Tibial artery (tissue), 4 donors: Measurements from ENCODE around the gene GDPD1.

Source experiments
- DNase-seq, 2 donors: peaks; one replicate each; pipeline ENCODE4 v3.0.0-alpha.2; 2019
- H3K27ac ChIP-seq, 2 donors: fragments of 200-600 bp; sonication (generic) in 1 of 2; 1 replicate in 1 of 2; 2 replicates in 1 of 2; pipeline ENCODE4 v1.5.1; 2018 to 2019; ENCODE audit warnings: mild to moderate bottlenecking in 1 of 2
- H3K27me3 ChIP-seq, 2 donors: fragments of 200-600 bp; sonication (generic) in 1 of 2; one replicate each; pipeline versions ENCODE4 v1.5.1 to v1.6.0; 2016 to 2019
- H3K36me3 ChIP-seq, 3 donors: fragments of 200-600 bp; sonication (generic) in 2 of 3; one replicate each; pipeline ENCODE4 v1.5.1; 2016 to 2019; ENCODE audit warnings: mild to moderate bottlenecking in 2 of 3
- H3K4me1 ChIP-seq, 4 donors: fragments of 200-600 bp; sonication (generic) in 2 of 4; 1 replicate in 3 of 4; 2 replicates in 1 of 4; pipeline ENCODE4 v1.5.1; 2016 to 2019
- H3K4me3 ChIP-seq, 2 donors: fragments of 200-600 bp; sonication (generic) in 1 of 2; 1 replicate in 1 of 2; 2 replicates in 1 of 2; pipeline ENCODE4 v1.5.1; 2018 to 2019; ENCODE audit warnings: mild to moderate bottlenecking in 2 of 2
- H3K9me3 ChIP-seq, 3 donors: fragments of 200-600 bp; sonication (generic) in 1 of 3; one replicate each; pipeline ENCODE4 v1.5.1; 2016 to 2019
- CTCF ChIP-seq, 2 experiments: fragments of 200-600 bp in 1 of 2; fragments of 450-650 bp in 1 of 2; IDR thresholded peaks; one replicate each; pipeline ENCODE4 v1.5.1; 2017 to 2019; ENCODE audit warnings: antibody characterized with exemption in 2 of 2, mild to moderate bottlenecking in 1 of 2, moderate library complexity in 1 of 2
- intact Hi-C: fragments of 100-400 bp; cut with DNase I; formaldehyde crosslinking; loops from one replicate; pipeline ENCODE4 v1.15.0; 2023; ENCODE audit warnings: low total_unique reads

GDPD1 gene

GRCh38 chr17:59180626-59181025, 39.7 kb upstream of the GDPD1 start:
- no peak for DNase-seq
- TF ChIP-seq CTCF (IDR thresholded peaks at IDR 0.05), result no peak
- Histone ChIP-seq H3K27me3 (no peaks in the 10 kb centered on the region), H3K36me3 (no peaks in the 10 kb centered on the region), H3K9me3 (no peaks in the 10 kb centered on the region), H3K27ac (no peak overlapping the region), H3K4me1 (no peaks in the 10 kb centered on the region), H3K4me3 (no peak overlapping the region)
- intact Hi-C loops, result no loop called here

DNA sequence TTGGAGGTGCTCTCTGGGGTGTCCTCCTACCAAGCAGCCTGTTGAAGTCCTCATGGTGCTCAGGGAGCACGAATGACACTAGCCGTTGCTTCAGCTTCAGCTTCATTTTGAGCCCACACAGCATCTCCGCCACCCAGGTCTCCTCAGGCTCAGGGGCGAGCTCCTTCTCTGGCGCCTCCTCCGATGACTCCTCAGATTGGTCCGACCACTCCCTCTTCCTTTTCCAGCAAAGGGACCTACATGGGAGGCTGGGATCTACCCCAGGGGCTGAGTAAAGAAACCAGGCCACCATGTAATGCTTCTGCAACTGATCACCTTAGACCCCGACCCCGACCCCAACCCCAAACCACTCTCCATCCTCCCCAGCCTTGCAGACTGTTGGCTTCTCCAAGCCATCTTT, 38.8 kb upstream of the GDPD1 start:
- no peaks in the 10 kb centered on the region for H3K27me3 ChIP-seq
- H3K36me3 ChIP-seq, result no peaks in the 10 kb centered on the region
- no peaks in the 10 kb centered on the region for H3K9me3 ChIP-seq
- H3K4me1 ChIP-seq, result no peaks in the 10 kb centered on the region
- H3K4me3 ChIP-seq, result no peak overlapping the region
- intact Hi-C loops, result no loop called here
- no peak for DNase-seq
- H3K27ac ChIP-seq, result no peak overlapping the region
- TF ChIP-seq CTCF (IDR thresholded peaks at IDR 0.05), result no peak

DNA sequence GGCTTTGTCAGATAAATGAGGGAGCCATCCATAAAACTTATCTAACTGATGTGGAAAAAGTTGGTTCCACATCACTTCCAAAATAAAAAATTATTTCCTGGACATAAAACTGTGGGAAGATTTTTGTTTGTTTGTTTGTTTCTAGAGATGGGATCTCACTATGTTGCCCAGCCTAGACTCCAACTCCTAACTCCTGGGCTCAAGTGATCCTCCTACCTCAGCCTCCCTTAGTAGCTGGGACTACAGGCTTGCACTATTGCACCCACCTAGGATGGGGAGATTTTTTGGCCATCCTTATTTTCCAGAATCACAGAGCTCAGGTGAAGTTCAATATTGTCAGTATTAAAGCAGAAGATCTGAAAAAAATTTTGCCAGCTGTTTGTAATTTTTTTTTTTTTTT, 34.3 kb upstream of the GDPD1 start:
- Histone ChIP-seq H3K9me3 (no peaks in the 10 kb centered on the region), H3K4me3 (no peak overlapping the region), H3K27ac (no peak overlapping the region), H3K4me1 (no peaks in the 10 kb centered on the region), H3K27me3 (no peaks in the 10 kb centered on the region), H3K36me3 (no peaks in the 10 kb centered on the region)
- intact Hi-C loops, result no loop called here
- DNase-seq, result no peak
- no peak for TF ChIP-seq CTCF (IDR thresholded peaks at IDR 0.05)

DNA sequence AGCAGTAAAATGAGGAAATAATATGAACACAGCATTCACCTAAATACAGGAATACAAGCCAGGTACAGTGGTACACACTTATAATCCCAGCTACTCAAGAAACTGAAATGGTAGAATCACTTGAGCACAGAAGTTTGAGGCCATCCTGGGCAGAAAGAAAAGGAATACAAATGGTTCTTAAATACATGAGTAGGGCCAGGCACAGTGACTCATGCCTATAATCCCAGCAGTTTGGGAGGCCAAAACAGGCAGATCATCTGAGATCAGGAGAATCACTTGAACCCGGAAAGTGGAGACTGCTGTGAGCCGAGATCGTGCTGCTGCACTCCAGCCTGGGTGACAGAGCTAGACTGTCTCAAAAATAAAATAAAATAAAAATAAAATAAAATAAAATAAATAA, 33.5 kb upstream of the GDPD1 start:
- H3K4me1 ChIP-seq, result no peaks in the 10 kb centered on the region
- H3K9me3 ChIP-seq, result no peaks in the 10 kb centered on the region
- H3K27ac ChIP-seq, result no peak overlapping the region
- no peak overlapping the region for H3K4me3 ChIP-seq
- no peak for TF ChIP-seq CTCF (IDR thresholded peaks at IDR 0.05)
- H3K36me3 ChIP-seq, result no peaks in the 10 kb centered on the region
- H3K27me3 ChIP-seq, result no peaks in the 10 kb centered on the region
- DNase-seq, result no peak
- intact Hi-C loops, result no loop called here

DNA sequence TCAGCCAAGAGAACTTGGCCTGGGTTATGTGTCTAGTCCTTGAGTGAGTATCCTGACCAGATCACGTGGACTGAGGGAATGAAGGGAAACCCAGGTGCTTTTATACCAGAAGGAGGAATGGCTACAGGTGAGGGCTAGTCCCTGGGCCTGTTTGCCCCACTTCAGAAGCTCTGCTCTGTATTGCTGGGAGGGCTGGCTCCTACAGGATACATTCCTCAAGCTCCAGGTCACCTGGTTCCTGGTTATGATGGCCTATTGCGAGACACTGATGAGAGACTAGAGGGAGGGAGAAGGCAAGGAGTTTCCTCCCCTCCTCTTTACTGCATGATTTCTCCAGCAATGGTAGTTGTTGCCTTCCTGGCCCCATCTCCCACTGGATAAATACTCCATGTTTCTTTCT, 29.5 kb upstream of the GDPD1 start:
- no peaks in the 10 kb centered on the region for H3K9me3 ChIP-seq
- DNase-seq, result no peak
- intact Hi-C loops, result no loop called here
- H3K27ac ChIP-seq, result no peak overlapping the region
- no peaks in the 10 kb centered on the region for H3K27me3 ChIP-seq
- TF ChIP-seq CTCF (IDR thresholded peaks at IDR 0.05), result no peak
- H3K36me3 ChIP-seq, result no peaks in the 10 kb centered on the region
- H3K4me1 ChIP-seq, result no peaks in the 10 kb centered on the region
- no peak overlapping the region for H3K4me3 ChIP-seq

DNA sequence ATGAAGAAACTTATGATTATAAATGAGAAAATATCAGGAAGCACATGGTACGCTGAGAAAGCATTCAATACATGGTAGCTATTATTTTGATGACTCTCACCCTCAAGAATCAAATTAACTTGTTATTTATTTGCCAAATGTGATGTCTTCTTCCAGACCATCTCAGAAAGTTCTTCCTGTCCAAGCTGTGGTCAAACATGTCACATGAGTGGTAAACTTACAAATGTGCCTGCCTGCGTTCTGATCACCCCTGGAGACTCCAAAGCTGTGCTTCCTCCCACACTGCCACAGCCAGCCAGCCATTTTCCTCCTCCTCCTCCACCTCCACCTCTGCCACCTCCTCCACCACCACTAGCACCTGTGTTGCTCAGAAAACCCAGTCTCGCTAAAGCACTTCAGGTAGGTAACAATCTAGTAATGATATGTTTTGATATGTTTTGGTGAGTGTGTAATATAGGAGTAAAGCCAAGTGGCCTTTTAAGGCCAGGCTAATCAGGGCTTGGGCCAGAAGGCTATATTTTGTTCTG, 26.9 kb upstream of the GDPD1 start:
- Histone ChIP-seq H3K4me3 (no peak overlapping the region), H3K36me3 (no peaks in the 10 kb centered on the region), H3K27ac (no peak overlapping the region), H3K9me3 (no peaks in the 10 kb centered on the region), H3K4me1 (no peaks in the 10 kb centered on the region), H3K27me3 (no peaks in the 10 kb centered on the region)
- no peak for DNase-seq
- TF ChIP-seq CTCF (IDR thresholded peaks at IDR 0.05), result no peak
- intact Hi-C loops, result no loop called here
